HFFc6 (cell line): ENCODE measurements around the gene SDF4. TPM values are rescaled to one million over a fixed set of nuclear protein-coding genes. Genes with fewer than 3 reads are reported as not detected.
"Not testable (repeated sequence)": the region's sequence is repeated elsewhere in the genome, so short reads cannot be mapped to it uniquely, and the experiment has no call there.

Source experiments
- DNase-seq: peaks from one replicate; pipeline ENCODE4 v3.0.0-alpha.2; 2018
- H3K27ac Mint-ChIP-seq: 2 replicates; pipeline ENCODE4 v1.8.0; 2020; ENCODE audit warnings: mild to moderate bottlenecking, mixed read lengths
- H3K27me3 Mint-ChIP-seq: 2 replicates; pipeline ENCODE4 v1.8.0; 2021; ENCODE audit warnings: mild to moderate bottlenecking, moderate library complexity, mixed read lengths; ENCODE audit not compliant: insufficient read depth
- H3K36me3 Mint-ChIP-seq: 2 replicates; pipeline ENCODE4 v1.8.0; 2021; ENCODE audit warnings: low read depth, mixed read lengths
- H3K4me1 Mint-ChIP-seq: 2 replicates; pipeline ENCODE4 v1.8.0; 2020; ENCODE audit warnings: low read depth, mixed read lengths
- H3K4me3 Mint-ChIP-seq: 2 replicates; pipeline ENCODE4 v1.8.0; 2020; ENCODE audit warnings: mild to moderate bottlenecking, moderate library complexity, mixed read lengths
- H3K9me3 Mint-ChIP-seq: 2 replicates; pipeline ENCODE4 v1.8.0; 2020; ENCODE audit warnings: mild to moderate bottlenecking, mixed read lengths
- total RNA-seq, 6 experiments: library from RNA; stranded (reverse); fragmentation: NEBNext Ultra II Directional; extraction: Animal tissue kit (Norgen Biotek cat#: 25700); gene quantifications; 2 replicates in 1 of 6; 3 replicates in 5 of 6; pipeline ENCODE4 v1.2.3, GENCODE V29; 2021
- TF ChIP-seq, protein P1 (sequence below): fragments of 200-600 bp; sonication (generic); IDR thresholded peaks from 2 replicates; pipeline ENCODE4 v1.5.0; 2021; ENCODE audit warnings: antibody characterized with exemption, mild to moderate bottlenecking

SDF4 gene
- total RNA-seq, 6 experiments from 2014 or later = 182 to 231 (median 196) TPM

DNA sequence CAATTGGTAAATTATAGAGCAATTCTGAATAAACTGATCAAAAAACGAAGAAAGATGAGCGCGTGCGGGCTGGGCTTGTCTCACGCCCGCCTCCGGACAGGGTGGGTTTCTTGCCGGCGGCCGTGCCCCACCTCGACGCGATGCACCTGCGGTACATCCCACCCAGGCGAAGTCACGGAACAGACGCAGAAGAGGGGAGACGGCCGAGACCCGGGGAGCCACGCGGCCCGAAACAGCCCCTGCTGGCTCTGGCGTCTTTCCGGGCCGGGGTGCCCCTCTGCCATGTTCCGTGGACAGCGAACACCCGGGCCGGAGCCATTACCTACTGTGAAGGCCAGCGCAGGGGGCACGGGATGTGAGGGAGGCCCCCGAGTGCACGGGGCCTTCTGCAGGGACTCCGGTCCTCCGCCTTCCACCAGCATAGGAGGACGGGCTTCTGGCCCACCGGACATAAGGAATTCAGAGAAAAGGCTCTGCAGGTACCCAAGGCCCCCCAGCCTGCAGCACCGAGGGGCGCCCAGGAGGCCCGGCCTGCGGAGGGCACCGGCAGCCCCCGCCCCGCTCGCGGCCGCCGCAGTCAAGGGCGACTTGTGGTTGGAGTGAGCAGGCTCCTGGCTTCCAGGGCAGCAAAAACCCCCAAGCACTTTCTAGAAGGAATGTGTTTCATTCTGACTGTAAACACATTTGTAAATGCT is 22.3 kb upstream of the SDF4 start:
- Mint-ChIP-seq H3K36me3 (peaks cover 25% of the 10 kb centered on the region), H3K27ac (no peak overlapping the region), H3K4me1 (0 out of 2 replicates have a peak, but pooled peaks cover 5% of the 10 kb centered on the region), H3K4me3 (no peak overlapping the region), H3K27me3 (peaks cover 2% of the 10 kb centered on the region), H3K9me3 (no peaks in the 10 kb centered on the region)
- DNase-seq = no peak
- TF ChIP-seq, protein P1, sequence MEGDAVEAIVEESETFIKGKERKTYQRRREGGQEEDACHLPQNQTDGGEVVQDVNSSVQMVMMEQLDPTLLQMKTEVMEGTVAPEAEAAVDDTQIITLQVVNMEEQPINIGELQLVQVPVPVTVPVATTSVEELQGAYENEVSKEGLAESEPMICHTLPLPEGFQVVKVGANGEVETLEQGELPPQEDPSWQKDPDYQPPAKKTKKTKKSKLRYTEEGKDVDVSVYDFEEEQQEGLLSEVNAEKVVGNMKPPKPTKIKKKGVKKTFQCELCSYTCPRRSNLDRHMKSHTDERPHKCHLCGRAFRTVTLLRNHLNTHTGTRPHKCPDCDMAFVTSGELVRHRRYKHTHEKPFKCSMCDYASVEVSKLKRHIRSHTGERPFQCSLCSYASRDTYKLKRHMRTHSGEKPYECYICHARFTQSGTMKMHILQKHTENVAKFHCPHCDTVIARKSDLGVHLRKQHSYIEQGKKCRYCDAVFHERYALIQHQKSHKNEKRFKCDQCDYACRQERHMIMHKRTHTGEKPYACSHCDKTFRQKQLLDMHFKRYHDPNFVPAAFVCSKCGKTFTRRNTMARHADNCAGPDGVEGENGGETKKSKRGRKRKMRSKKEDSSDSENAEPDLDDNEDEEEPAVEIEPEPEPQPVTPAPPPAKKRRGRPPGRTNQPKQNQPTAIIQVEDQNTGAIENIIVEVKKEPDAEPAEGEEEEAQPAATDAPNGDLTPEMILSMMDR = no peak

- peaks cover 2% of the 10 kb centered on the region for H3K27me3 Mint-ChIP-seq
- 0 out of 2 replicates have a peak, but pooled peaks cover under 1% of the 10 kb centered on the region for H3K4me1 Mint-ChIP-seq
- no peak overlapping the region for H3K4me3 Mint-ChIP-seq
- no peaks in the 10 kb centered on the region for H3K9me3 Mint-ChIP-seq
- H3K36me3 Mint-ChIP-seq = peaks cover 25% of the 10 kb centered on the region
- no peak for DNase-seq
- H3K27ac Mint-ChIP-seq = no peak overlapping the region
- TF ChIP-seq, protein P1 = no peak
These were observed 21.5 kb upstream of the SDF4 start for GRCh38 chr1:1253314-1253713.

DNA sequence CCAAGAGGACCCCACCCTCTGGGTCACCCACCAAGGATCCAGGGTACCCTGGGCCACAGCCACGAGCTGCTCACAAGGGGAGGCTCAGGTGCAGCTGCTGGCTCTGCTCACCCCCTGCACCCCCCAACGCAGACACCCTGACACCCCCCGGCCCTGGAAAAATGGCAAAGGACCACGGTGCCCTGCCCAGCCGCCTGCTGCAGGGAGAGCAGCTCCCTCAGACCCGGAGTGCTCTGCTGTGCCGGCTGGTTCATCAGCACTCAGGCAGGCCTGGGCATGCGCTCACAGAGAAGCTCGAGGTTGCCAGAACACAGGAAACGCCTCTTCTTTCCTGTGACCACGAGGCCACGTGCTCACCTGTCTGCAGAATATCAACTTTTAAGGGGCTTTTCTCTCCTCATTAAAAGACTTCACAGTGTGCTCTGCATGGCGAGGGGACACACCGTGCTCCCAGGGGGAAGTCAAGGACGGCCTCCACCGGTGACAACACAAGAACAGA is 19.0 kb upstream of the SDF4 start:
- H3K9me3 Mint-ChIP-seq = no peaks in the 10 kb centered on the region
- H3K4me1 Mint-ChIP-seq = no peaks in the 10 kb centered on the region
- H3K36me3 Mint-ChIP-seq = peaks cover 20% of the 10 kb centered on the region
- TF ChIP-seq, protein P1 = no peak
- H3K27ac Mint-ChIP-seq = peak overlapping the region; percentile 58; the same call in 1 of the 2 replicates
- no peak for DNase-seq
- peaks cover 2% of the 10 kb centered on the region for H3K27me3 Mint-ChIP-seq
- no peak overlapping the region for H3K4me3 Mint-ChIP-seq

GRCh38 chr1:1248009-1248913 is 16.5 kb upstream of the SDF4 start:
- H3K36me3 Mint-ChIP-seq, H3K27me3 Mint-ChIP-seq, H3K27ac Mint-ChIP-seq, H3K4me1 Mint-ChIP-seq, DNase-seq, H3K4me3 Mint-ChIP-seq, H3K9me3 Mint-ChIP-seq: not testable (repeated sequence)

DNA sequence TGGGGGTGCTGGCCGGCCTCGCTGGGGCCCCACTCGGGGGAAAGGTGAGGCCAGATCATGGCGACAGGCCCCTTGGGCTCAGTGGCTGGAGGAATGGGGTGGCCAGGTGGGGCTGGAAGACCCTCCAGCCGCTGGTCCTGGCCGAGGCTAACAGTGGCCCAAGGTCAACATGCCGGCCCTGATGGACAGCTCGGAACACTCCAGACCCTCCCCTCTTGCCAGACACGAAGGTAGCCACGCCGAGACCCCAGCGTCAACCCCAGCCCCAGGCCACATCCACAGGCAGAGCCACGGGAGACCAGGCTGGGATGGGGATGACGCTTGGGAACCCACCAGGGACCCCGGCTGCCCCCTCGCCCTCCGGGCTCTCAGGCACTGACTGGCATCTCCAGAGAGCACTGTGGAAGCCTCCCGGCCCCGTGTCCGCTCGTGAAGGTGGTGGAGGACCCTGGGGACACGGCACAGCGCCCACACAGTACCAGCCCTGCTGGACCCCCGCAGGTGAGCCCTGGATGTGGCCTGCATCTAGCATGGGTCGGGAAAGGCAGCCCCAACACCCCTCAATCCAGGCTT is 15.6 kb upstream of the SDF4 start:
- H3K4me3 Mint-ChIP-seq = no peak overlapping the region
- no peaks in the 10 kb centered on the region for H3K4me1 Mint-ChIP-seq
- no peak for DNase-seq
- peaks cover under 1% of the 10 kb centered on the region; the same call in 1 of the 2 replicates for H3K36me3 Mint-ChIP-seq
- no peak overlapping the region for H3K27ac Mint-ChIP-seq
- H3K27me3 Mint-ChIP-seq = peaks cover 2% of the 10 kb centered on the region; the same call in 1 of the 2 replicates
- no peaks in the 10 kb centered on the region for H3K9me3 Mint-ChIP-seq
- TF ChIP-seq, protein P1 = no peak
